Stimulated activated CD4-positive, alpha-beta T cell treated with anti-CD3 and anti-CD28 coated beads, Interleukin-12 subunit alpha, Interleukin-12 subunit beta, amount 100 ng/mL, for 24 hours (primary cell): ENCODE measurements around the gene NAV3.

Source experiments
- DNase-seq, 2 experiments: peaks; one replicate each; pipeline ENCODE4 v3.0.0-alpha.2; 2020; ENCODE audit warnings: low read depth in 2 of 2

Gene NAV3

DNA sequence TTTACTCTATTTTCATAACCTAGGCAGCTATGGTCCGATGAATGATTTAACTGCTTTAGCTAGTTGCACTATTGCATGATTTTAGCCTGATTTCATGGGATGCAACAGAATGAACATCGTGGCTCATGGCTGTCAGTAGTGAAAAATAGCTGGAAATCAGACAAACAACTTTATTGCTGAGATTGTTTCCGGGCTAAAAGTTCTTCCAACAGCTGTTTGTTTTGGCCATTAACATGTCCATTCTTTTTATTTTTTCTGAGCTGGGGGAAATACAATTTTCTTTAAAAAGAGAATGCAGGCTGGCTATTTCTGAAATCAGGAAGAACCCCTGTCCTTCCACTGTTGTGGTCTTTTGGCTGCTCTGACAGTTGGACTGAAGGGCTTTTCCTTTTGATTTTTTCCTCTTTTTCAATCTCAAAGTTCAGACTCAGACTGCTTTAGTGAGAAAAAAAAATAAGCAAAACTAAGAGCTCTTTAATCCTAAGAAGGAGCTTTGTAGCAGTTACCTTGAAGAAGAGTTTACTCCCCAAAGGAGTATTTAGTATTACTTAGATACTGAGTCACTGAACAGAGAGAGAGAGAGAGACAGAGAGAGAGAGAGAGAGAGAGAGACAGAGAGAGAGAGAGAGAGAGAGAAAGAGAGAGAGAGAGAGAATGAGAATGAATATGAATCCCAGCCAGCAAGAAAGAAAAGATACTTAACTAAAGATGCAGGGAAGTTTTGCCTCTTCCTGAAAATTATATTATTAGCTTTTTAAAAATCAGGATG lies at the start of gene NAV3:
TSS of gene NAV3 (plus strand) at position 312 of the 769 bp plus-strand sequence. CDS start 568 bp downstream, outside the sequence.
- DNase-seq: no peak

GRCh38 chr12:77782034-77782433 lies 48.7 kb upstream of the NAV3 start:
- DNase-seq: no peak

GRCh38 chr12:77782766-77783165 lies 47.9 kb upstream of the NAV3 start:
- DNase-seq: no peak

DNA sequence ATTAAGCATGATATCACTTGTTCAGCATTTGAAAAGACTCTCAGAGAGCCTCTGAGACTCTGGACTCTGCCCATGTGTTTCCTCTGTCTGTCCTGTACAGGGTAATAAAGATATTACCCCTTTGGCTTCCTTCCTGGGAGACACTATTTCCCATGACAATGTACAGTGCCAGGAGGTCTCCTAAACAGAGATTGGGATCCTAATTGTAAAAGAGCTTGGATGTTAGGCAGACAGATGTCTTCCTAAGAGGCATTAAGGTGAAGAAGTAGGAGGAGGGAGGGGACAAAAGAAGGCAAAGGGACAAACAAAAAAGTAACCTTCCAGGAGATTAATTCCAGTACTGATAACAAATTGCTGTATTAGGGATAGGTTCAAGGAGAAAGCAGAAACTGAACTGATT lies 45.5 kb upstream of the NAV3 start:
- DNase-seq: no peak

DNA sequence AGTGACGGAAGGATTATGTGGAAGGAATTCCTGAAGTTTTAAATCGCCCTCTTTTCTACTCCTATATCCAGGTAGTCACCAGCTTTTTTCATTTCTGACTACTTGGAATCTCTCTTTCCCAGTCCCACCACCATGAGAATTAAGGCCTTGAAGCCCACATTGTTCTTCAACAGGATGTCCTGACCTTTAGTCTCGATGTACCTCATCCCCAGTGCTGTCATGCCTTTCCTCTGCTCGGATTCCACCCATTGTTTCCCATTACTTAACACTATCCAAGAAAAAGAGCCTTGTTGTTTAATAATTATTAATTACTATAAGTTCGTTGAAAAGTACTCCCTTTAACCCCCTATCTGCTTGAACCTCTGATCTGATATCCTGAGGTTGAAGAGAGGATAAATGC lies 44.0 kb upstream of the NAV3 start:
- no peak for DNase-seq

DNA sequence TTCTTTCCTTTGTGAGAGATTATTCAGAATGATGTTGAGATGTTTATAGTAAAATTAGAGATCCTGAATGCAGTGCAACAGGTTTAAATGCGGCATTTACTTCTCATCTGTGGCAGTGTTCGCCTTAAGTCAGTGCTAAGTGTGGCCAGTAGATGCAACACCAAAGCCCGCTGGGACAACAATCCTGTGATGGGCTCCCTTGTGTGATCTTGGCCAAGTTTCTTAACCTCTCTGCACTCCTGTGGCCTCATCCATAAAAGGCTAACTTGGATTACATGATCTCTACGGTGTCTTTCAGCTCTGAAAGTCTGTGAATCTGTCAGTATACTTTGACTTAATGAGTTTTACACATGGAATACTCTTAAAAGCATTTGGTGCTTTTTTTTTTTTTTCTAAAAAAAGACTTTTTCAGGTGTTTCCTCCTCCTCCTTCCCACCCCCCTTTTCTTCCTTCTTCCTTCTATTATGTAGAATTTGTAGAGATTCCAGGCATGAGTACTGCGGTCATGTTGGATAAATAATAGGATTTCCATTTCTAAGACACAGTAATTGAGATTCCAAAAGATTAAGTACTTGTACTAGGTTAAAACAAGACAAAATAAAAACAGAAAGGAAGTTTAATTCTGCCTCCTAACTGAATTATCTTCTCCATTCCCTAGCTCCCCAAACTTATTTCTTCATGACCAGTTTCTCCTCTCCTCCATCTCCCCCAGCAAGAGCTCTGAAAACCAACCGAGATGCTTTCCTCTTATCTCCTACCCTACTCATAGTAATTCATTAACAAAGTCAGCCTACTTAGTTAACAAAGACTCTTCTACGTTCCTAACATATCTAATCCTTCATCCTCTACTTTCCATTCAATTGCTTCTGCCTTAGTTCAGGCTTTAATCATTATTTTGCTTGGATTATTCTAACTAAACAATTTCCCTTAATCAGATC lies 42.2 kb upstream of the NAV3 start:
- no peak for DNase-seq

GRCh38 chr12:77795699-77796098 lies 35.0 kb upstream of the NAV3 start:
- no peak for DNase-seq

GRCh38 chr12:77796775-77797174 lies 33.9 kb upstream of the NAV3 start:
- DNase-seq: no peak

GRCh38 chr12:77800501-77800900 lies 30.2 kb upstream of the NAV3 start:
- DNase-seq: no peak

GRCh38 chr12:77808534-77808933 lies 22.2 kb upstream of the NAV3 start:
- DNase-seq: no peak

DNA sequence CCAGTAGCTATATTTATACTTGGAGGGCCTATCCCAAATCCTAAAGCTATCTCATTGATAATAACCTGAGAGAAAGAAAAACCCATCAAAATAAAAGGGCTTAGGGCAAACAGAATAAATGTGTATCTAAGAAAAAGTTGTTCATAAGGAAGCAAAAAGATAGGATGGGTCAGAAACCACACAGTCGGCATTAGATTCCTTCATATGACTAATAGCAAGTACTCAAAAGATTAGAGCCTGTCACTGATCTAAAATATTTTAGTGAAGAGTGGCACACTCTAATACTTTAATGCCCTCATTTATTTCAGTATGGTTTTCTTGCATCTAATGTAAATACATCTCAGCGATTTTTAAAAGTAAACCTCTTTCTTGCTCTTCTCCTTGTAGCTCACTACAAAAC lies 17.1 kb upstream of the NAV3 start:
- no peak for DNase-seq

- DNase-seq: no peak
Observed at GRCh38 chr12:77814386-77814785, 16.3 kb upstream of the NAV3 start.

GRCh38 chr12:77816196-77816595 lies 14.5 kb upstream of the NAV3 start:
- no peak for DNase-seq

GRCh38 chr12:77817276-77817675 lies 13.4 kb upstream of the NAV3 start:
- no peak for DNase-seq

- DNase-seq: no peak
Observed at GRCh38 chr12:77818351-77818750, 12.3 kb upstream of the NAV3 start.

DNA sequence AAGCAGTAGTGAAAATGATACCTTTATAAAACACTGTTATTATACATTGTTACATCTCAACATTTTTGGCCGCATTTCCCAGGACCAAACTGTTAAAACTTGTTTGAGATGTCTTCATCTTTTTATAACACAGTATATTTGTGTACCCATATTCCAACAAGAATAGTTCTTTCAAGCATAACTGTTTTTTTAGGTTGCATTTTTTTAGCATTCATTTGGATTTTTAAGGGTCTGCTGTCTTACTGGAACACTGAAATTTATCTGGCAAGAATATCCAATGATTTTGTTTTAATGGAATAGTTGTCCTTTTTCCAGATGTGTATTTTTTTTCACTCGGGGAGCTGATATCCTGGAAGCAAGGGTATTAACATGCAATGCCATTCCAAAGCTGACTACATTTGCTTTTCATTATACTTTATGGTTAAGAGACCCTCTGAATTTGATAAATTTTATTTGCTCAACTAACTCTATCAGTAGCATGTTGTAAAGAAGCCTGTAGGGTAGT lies 8.9 kb upstream of the NAV3 start:
- no peak for DNase-seq

- no peak for DNase-seq
Observed at GRCh38 chr12:77833329-77833728, 2.6 kb downstream of the NAV3 start.

DNA sequence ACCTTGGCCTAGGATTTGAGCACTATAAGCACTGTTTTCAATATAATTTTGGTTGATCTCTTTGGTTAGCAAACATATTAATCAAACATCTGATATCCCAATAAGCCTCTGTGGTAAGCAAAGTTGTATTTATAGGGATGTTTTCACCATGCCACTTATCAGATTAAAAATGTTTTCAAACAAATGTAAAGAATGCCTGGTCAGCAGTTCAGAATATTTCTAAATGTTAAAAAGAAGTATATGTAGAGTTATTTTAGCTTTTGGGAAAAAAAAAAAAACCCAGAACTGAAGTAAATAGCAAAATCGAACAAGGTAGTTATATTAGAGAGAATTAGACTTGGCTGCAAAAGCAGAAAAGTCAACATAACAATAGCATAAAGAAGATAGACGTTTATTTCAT lies 3.9 kb downstream of the NAV3 start:
- no peak for DNase-seq

DNA sequence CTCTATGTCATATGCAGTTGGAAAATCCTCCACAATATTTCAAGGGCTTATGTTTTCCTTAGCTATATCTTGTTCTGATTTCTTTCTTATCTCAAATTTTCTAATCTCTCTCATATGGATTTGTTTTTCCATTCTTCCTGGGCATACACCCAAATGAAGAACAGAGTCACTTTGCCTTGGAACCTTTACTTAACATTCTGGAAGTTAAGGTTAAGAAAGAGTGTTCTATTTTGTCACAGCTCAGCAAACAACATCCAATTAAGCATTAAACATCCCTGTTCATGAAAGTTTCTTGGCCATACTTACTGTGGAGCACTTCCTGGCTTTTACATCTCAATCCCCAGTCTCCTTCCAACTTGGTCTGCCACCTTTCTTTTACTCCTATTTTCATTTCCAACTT lies 5.3 kb downstream of the NAV3 start:
- no peak for DNase-seq

- DNase-seq: no peak
Observed at GRCh38 chr12:77837876-77838291, 7.2 kb downstream of the NAV3 start.

DNA sequence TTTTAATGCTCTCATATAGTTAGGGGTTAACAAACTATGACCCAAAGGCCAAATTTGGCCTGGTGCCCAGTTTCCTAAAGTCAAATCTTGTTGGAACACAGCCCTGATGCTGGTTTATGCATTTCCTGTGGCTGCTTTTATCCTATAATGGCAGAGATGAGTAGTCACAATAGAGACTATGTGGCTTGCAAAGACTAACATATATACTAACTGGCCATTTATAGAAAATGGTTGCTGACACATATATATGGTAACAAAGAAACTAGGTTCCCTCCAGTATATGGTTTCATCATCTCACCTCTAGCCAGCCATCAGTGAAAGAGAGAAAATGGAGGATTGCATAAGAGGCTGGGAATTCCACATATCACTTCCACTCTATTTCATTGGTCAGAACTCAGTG lies 10.8 kb downstream of the NAV3 start:
- DNase-seq: no peak

DNA sequence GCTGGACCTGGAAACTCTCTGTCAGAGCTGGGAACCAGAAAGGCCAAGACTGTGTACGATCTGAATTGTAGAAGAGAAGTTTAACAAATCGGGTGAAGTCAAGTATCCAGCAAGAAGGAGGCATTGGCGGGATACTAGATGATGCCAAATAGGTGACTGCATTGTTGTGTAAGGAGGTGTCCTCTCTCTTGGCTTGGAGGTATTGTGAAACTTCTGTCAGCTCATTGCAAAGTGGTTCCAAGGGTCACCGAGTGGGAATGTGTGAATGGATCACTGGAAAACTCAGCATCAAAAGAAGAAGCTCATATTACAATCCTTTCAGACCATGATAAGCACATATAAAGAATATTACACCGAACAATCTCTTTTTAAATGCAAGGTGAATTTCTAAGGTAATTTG lies 11.7 kb downstream of the NAV3 start:
- no peak for DNase-seq

DNA sequence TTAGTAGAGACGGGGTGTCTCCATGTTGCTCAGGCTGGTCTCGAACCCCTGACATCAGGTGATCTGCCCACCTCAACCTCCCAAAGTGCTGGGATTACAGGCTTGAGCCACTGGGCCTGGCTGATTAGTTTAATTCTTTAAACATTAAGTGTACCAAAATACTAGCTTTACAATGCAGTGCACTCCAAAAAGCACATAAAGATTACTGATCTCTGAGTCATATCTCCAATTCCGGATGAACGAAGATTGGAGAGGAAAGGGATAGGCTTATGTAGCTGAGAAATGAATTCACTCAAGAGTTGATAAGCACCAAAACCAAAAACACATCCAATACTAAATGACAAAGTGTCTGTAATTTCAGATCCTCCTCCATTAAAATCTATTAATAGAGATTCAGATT lies 15.1 kb downstream of the NAV3 start:
- DNase-seq: no peak
